ENCODE measurements around the gene PHF13. TPM values are rescaled to one million over a fixed set of nuclear protein-coding genes. Genes with fewer than 3 reads are reported as not detected.

The PHF13 gene
- total and polyA plus RNA-seq, 10 of the 15 experiments (the other 5 are each of a cell fraction or from before 2014, with no cell fraction given) = 0.87 to 15.4 (median 5.1) TPM

DNA sequence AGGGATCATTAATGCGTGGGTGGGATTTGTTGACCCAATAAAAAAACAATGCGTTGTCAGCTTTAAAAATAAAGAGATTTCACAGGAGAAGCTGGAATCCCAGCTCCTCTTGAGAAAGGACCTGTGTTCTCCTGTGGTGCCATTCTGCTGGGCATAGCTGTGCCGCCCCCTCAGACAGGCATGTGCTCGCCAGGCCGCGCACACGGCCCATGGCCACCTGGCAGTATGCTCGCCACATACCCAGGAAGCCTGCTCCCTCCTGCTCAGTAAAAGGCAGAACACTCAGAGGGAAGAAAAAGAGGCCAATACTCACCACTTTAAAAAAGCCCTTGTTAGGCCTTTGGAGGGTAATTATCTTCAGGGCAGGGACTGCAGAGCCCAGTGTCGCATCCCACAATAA, 24.2 kb downstream of the PHF13 start:
- H3K9ac ChIP-seq (ENCODE audit: control insufficient read depth, insufficient read depth, low read length) = no peak overlapping the region
- intact Hi-C loops (cut with micrococcal nuclease; ENCODE audit: unreplicated experiment) = no loop called here
- H3K9me3 ChIP-seq (replicated peaks; ENCODE audit: control insufficient read depth, insufficient read depth, low read length) = no peaks in the 10 kb centered on the region
- TF ChIP-seq HDAC2 (IDR thresholded peaks at IDR 0.05) (no peak), NFYB (IDR thresholded peaks at IDR 0.05; ENCODE audit: insufficient read depth, low read depth, low read length) (no peak), EP300 (IDR thresholded peaks at IDR 0.05; ENCODE audit: borderline replicate concordance in 1 of 2, control insufficient read depth in 1 of 2, low read depth in 2 of 2, low read length in 2 of 2) (no peak), ZNF24 (IDR thresholded peaks at IDR 0.05) (no peak), KLF5 (IDR thresholded peaks at IDR 0.05; ENCODE audit: partially characterized antibody) (no peak), ATF7 (IDR thresholded peaks at IDR 0.05; ENCODE audit: low read depth) (no peak), ZBED1 (IDR thresholded peaks at IDR 0.05; ENCODE audit: borderline replicate concordance) (no peak), PAX8 (IDR thresholded peaks at IDR 0.05) (no peak), HCFC1 (IDR thresholded peaks at IDR 0.05; ENCODE audit: low read length) (no peak), NR2C2 (IDR thresholded peaks at IDR 0.05; ENCODE audit: borderline replicate concordance, control insufficient read depth, insufficient read length, low read depth) (no peak), FOXM1 (IDR thresholded peaks at IDR 0.05; ENCODE audit: low read depth, low read length) (no peak)
- TF ChIP-seq, protein P1, sequence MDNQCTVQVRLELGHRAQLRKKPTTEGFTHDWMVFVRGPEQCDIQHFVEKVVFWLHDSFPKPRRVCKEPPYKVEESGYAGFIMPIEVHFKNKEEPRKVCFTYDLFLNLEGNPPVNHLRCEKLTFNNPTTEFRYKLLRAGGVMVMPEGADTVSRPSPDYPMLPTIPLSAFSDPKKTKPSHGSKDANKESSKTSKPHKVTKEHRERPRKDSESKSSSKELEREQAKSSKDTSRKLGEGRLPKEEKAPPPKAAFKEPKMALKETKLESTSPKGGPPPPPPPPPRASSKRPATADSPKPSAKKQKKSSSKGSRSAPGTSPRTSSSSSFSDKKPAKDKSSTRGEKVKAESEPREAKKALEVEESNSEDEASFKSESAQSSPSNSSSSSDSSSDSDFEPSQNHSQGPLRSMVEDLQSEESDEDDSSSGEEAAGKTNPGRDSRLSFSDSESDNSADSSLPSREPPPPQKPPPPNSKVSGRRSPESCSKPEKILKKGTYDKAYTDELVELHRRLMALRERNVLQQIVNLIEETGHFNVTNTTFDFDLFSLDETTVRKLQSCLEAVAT (IDR thresholded peaks at IDR 0.05) = no peak
- TF ChIP-seq, protein P2, sequence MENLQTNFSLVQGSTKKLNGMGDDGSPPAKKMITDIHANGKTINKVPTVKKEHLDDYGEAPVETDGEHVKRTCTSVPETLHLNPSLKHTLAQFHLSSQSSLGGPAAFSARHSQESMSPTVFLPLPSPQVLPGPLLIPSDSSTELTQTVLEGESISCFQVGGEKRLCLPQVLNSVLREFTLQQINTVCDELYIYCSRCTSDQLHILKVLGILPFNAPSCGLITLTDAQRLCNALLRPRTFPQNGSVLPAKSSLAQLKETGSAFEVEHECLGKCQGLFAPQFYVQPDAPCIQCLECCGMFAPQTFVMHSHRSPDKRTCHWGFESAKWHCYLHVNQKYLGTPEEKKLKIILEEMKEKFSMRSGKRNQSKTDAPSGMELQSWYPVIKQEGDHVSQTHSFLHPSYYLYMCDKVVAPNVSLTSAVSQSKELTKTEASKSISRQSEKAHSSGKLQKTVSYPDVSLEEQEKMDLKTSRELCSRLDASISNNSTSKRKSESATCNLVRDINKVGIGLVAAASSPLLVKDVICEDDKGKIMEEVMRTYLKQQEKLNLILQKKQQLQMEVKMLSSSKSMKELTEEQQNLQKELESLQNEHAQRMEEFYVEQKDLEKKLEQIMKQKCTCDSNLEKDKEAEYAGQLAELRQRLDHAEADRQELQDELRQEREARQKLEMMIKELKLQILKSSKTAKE (IDR thresholded peaks at IDR 0.05; ENCODE audit: low read depth, poor library complexity, severe bottlenecking) = no peak
- TF ChIP-seq, protein P3, sequence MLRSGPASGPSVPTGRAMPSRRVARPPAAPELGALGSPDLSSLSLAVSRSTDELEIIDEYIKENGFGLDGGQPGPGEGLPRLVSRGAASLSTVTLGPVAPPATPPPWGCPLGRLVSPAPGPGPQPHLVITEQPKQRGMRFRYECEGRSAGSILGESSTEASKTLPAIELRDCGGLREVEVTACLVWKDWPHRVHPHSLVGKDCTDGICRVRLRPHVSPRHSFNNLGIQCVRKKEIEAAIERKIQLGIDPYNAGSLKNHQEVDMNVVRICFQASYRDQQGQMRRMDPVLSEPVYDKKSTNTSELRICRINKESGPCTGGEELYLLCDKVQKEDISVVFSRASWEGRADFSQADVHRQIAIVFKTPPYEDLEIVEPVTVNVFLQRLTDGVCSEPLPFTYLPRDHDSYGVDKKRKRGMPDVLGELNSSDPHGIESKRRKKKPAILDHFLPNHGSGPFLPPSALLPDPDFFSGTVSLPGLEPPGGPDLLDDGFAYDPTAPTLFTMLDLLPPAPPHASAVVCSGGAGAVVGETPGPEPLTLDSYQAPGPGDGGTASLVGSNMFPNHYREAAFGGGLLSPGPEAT (IDR thresholded peaks at IDR 0.05; ENCODE audit: low read depth) = no peak
- TF ChIP-seq, protein P4, sequence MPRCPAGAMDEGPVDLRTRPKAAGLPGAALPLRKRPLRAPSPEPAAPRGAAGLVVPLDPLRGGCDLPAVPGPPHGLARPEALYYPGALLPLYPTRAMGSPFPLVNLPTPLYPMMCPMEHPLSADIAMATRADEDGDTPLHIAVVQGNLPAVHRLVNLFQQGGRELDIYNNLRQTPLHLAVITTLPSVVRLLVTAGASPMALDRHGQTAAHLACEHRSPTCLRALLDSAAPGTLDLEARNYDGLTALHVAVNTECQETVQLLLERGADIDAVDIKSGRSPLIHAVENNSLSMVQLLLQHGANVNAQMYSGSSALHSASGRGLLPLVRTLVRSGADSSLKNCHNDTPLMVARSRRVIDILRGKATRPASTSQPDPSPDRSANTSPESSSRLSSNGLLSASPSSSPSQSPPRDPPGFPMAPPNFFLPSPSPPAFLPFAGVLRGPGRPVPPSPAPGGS (IDR thresholded peaks at IDR 0.05; ENCODE audit: borderline replicate concordance, insufficient read depth, low read depth, low read length, poor library complexity, severe bottlenecking) = no peak
- no peak overlapping the region for H2AFZ ChIP-seq (ENCODE audit: control insufficient read depth, low read depth, low read length)
- 97% methylated on average over 9 of the region's 9 CpGs for WGBS (ENCODE audit: insufficient coverage, insufficient replicate concordance, low lambda C conversion rate, missing lambda C conversion rate)
- ChIA-PET CTCF (interaction anchor here (1.1 to 1.4 kb wide), 2 partner anchors 9 to 147 kb away, joined by 3 to 7 read pairs; no protein-coding TSS in a partner anchor), POLR2A (no interaction called here), SMC1A (ENCODE audit: uncharacterized antibody, unreplicated experiment) (no interaction called here), RAD21 (ENCODE audit: unreplicated experiment) (no interaction called here)
- H3K27me3 ChIP-seq (replicated peaks in 1 of 2; ENCODE audit: control insufficient read depth in 2 of 2, insufficient read depth in 2 of 2, low read length in 1 of 2) = no peaks in the 10 kb centered on the region
- in situ Hi-C loops (cut with MboI) = loop anchor here (5.0 kb wide), 1 partner anchor 145 kb away; the partner anchor contains the start of gene PLEKHG5
- FAIRE-seq (no peak), DNase-seq (ENCODE audit: low read depth, low spot score) (no peak), ATAC-seq (no peak)
- no peaks in the 10 kb centered on the region for H3K4me1 ChIP-seq (ENCODE audit: control insufficient read depth, insufficient read depth, low read length)
- H3K79me2 ChIP-seq (ENCODE audit: control insufficient read depth, insufficient read depth, low read length) = no peaks in the 10 kb centered on the region
- no peaks in the 10 kb centered on the region for H4K20me1 ChIP-seq (ENCODE audit: control insufficient read depth, insufficient read depth)
- no TSS peak for BruUV-seq (replicated peaks)
- H3K4me2 ChIP-seq (ENCODE audit: control insufficient read depth, insufficient read depth) = no peak overlapping the region
- H3K4me3 ChIP-seq = no peak overlapping the region
- H3K27ac ChIP-seq (ENCODE audit: control insufficient read depth, insufficient read depth) = no peak overlapping the region
- peaks cover 18 to 25% of the 10 kb centered on the region in 2 experiments; a peak in 3 of 4 replicates for H3K36me3 ChIP-seq (ENCODE audit: control insufficient read depth in 2 of 2, insufficient read depth in 2 of 2, low read length in 1 of 2)
